Activated CD4-positive, alpha-beta memory T cell treated with anti-CD3 and anti-CD28 coated beads, Interleukin-2, amount 10 ng/mL, durations not matched to agents 7 days and 5 days (primary cell): ENCODE measurements around the gene PDE4D. TPM values are rescaled to one million over a fixed set of nuclear protein-coding genes. Genes with fewer than 3 reads are reported as not detected.
"Not testable (repeated sequence)": the region's sequence is repeated elsewhere in the genome, so short reads cannot be mapped to it uniquely, and the experiment has no call there.

Experiments used
- CTCF ChIA-PET: fragments of 350-600 bp; sonication (Branson Sonifier 250); formaldehyde crosslinking; loops from one replicate; lab custom pipeline; 2021; ENCODE audit warnings: antibody characterized with exemption, inconsistent platforms; lab: Charles Lee
- POLR2A ChIA-PET: fragments of 350-600 bp; sonication (Branson Sonifier 250); formaldehyde crosslinking; loops from one replicate; lab custom pipeline; 2021; ENCODE audit warnings: antibody characterized with exemption; lab: Charles Lee
- DNase-seq: peaks from one replicate; pipeline ENCODE4 v3.0.0-alpha.2; 2020
- H3K27ac Mint-ChIP-seq: one replicate; pipeline ENCODE4 v1.8.0; 2021; ENCODE audit warnings: mild to moderate bottlenecking, mixed read lengths
- H3K27me3 Mint-ChIP-seq: one replicate; pipeline ENCODE4 v1.8.0; 2021; ENCODE audit warnings: mixed read lengths
- H3K36me3 Mint-ChIP-seq: one replicate; pipeline ENCODE4 v1.8.0; 2021; ENCODE audit warnings: low read depth, mixed read lengths
- H3K4me1 Mint-ChIP-seq: one replicate; pipeline ENCODE4 v1.8.0; 2021; ENCODE audit warnings: mixed read lengths
- H3K4me3 Mint-ChIP-seq: one replicate; pipeline ENCODE4 v1.8.0; 2021; ENCODE audit warnings: mild to moderate bottlenecking, mixed read lengths
- H3K9me3 Mint-ChIP-seq: one replicate; pipeline ENCODE4 v1.8.0; 2021; ENCODE audit warnings: mixed read lengths
- total RNA-seq, 2 experiments: library from RNA; stranded (reverse); gene quantifications; one replicate each; pipeline ENCODE4 v1.2.3, GENCODE V29; 2021

Gene PDE4D
- total RNA-seq, 2 experiments from 2014 or later, result 123 to 126 TPM

- DNase-seq, POLR2A ChIA-PET, H3K9me3 Mint-ChIP-seq, CTCF ChIA-PET, H3K36me3 Mint-ChIP-seq, H3K4me3 Mint-ChIP-seq, H3K27me3 Mint-ChIP-seq, H3K4me1 Mint-ChIP-seq, H3K27ac Mint-ChIP-seq: not testable (repeated sequence)
Measured at GRCh38 chr5:59308685-59309084, 584.8 kb downstream of the PDE4D start.

GRCh38 chr5:59303289-59303716 lies 590.2 kb downstream of the PDE4D start:
- CTCF ChIA-PET, POLR2A ChIA-PET, H3K27me3 Mint-ChIP-seq: not testable (repeated sequence)

GRCh38 chr5:59302509-59302908 lies 591.0 kb downstream of the PDE4D start:
- H3K4me1 Mint-ChIP-seq, H3K27ac Mint-ChIP-seq, H3K27me3 Mint-ChIP-seq, H3K9me3 Mint-ChIP-seq, DNase-seq, POLR2A ChIA-PET, CTCF ChIA-PET, H3K36me3 Mint-ChIP-seq, H3K4me3 Mint-ChIP-seq: not testable (repeated sequence)

More at GRCh38 chr5:59303289-59303716, 590.2 kb downstream of the PDE4D start:
- not testable (repeated sequence) for H3K4me1 Mint-ChIP-seq, H3K36me3 Mint-ChIP-seq, DNase-seq, H3K27ac Mint-ChIP-seq, H3K4me3 Mint-ChIP-seq, H3K9me3 Mint-ChIP-seq

GRCh38 chr5:59301727-59302126 lies 591.8 kb downstream of the PDE4D start:
- CTCF ChIA-PET, result no interaction called here
- Mint-ChIP-seq H3K27ac (no peak overlapping the region), H3K4me3 (no peak overlapping the region), H3K4me1 (peaks cover 2% of the 10 kb centered on the region), H3K36me3 (no peaks in the 10 kb centered on the region), H3K9me3 (peaks cover 3% of the 10 kb centered on the region), H3K27me3 (peaks cover 6% of the 10 kb centered on the region)
- POLR2A ChIA-PET, result no interaction called here
- no peak for DNase-seq

- no peak overlapping the region for H3K27ac Mint-ChIP-seq
- ChIA-PET CTCF (no interaction called here), POLR2A (no interaction called here)
- peaks cover 4% of the 10 kb centered on the region for H3K4me1 Mint-ChIP-seq
- H3K36me3 Mint-ChIP-seq, result no peaks in the 10 kb centered on the region
- DNase-seq, result no peak
- no peak overlapping the region for H3K4me3 Mint-ChIP-seq
- H3K27me3 Mint-ChIP-seq, result peaks cover 5% of the 10 kb centered on the region
- peaks cover 3% of the 10 kb centered on the region for H3K9me3 Mint-ChIP-seq
Measured at GRCh38 chr5:59300930-59301329, 592.6 kb downstream of the PDE4D start.

GRCh38 chr5:59299006-59299405 lies 594.5 kb downstream of the PDE4D start:
- H3K27ac Mint-ChIP-seq, result no peak overlapping the region
- DNase-seq, result no peak
- H3K9me3 Mint-ChIP-seq, result peaks cover 3% of the 10 kb centered on the region
- no peak overlapping the region for H3K4me3 Mint-ChIP-seq
- peaks cover 4% of the 10 kb centered on the region for H3K4me1 Mint-ChIP-seq
- no peaks in the 10 kb centered on the region for H3K27me3 Mint-ChIP-seq
- ChIA-PET POLR2A (no interaction called here), CTCF (no interaction called here)
- no peaks in the 10 kb centered on the region for H3K36me3 Mint-ChIP-seq

GRCh38 chr5:59296317-59297264 lies 596.9 kb downstream of the PDE4D start:
- Mint-ChIP-seq H3K4me1 (peaks cover 4% of the 10 kb centered on the region), H3K9me3 (no peaks in the 10 kb centered on the region), H3K27me3 (no peaks in the 10 kb centered on the region), H3K27ac (no peak overlapping the region), H3K36me3 (no peaks in the 10 kb centered on the region), H3K4me3 (peak overlapping the region; percentile 7)
- CTCF ChIA-PET, result interaction anchor here (0.8 kb wide), 1 partner anchor 410 kb away, joined by 3 read pairs; no protein-coding TSS in a partner anchor
- DNase-seq, result no peak
- POLR2A ChIA-PET, result no interaction called here

GRCh38 chr5:59293700-59294099 lies 599.8 kb downstream of the PDE4D start:
- CTCF ChIA-PET, result no interaction called here
- Mint-ChIP-seq H3K4me1 (peaks cover 4% of the 10 kb centered on the region), H3K4me3 (no peak overlapping the region), H3K27ac (no peak overlapping the region), H3K27me3 (peaks cover 4% of the 10 kb centered on the region), H3K36me3 (no peaks in the 10 kb centered on the region), H3K9me3 (no peaks in the 10 kb centered on the region)
- DNase-seq, result no peak
- POLR2A ChIA-PET, result no interaction called here

GRCh38 chr5:59291941-59292340 lies 601.6 kb downstream of the PDE4D start:
- Mint-ChIP-seq H3K4me1 (peaks cover 3% of the 10 kb centered on the region), H3K27me3 (peaks cover 9% of the 10 kb centered on the region), H3K36me3 (no peaks in the 10 kb centered on the region), H3K9me3 (no peaks in the 10 kb centered on the region), H3K27ac (no peak overlapping the region), H3K4me3 (no peak overlapping the region)
- ChIA-PET CTCF (no interaction called here), POLR2A (no interaction called here)
- DNase-seq, result no peak

GRCh38 chr5:59287884-59288283 lies 605.6 kb downstream of the PDE4D start:
- Mint-ChIP-seq H3K27me3 (peaks cover 15% of the 10 kb centered on the region), H3K4me3 (no peak overlapping the region), H3K9me3 (no peaks in the 10 kb centered on the region), H3K4me1 (no peaks in the 10 kb centered on the region), H3K36me3 (no peaks in the 10 kb centered on the region), H3K27ac (no peak overlapping the region)
- ChIA-PET POLR2A (no interaction called here), CTCF (no interaction called here)
- no peak for DNase-seq

- CTCF ChIA-PET, result no interaction called here
- Mint-ChIP-seq H3K36me3 (no peaks in the 10 kb centered on the region), H3K27me3 (peaks cover 17% of the 10 kb centered on the region), H3K9me3 (no peaks in the 10 kb centered on the region), H3K4me3 (no peak overlapping the region), H3K27ac (no peak overlapping the region), H3K4me1 (no peaks in the 10 kb centered on the region)
- POLR2A ChIA-PET, result no interaction called here
- no peak for DNase-seq
Measured at GRCh38 chr5:59287361-59287760, 606.2 kb downstream of the PDE4D start.

- no peaks in the 10 kb centered on the region for H3K36me3 Mint-ChIP-seq
- H3K4me1 Mint-ChIP-seq, result no peaks in the 10 kb centered on the region
- no peak overlapping the region for H3K27ac Mint-ChIP-seq
- POLR2A ChIA-PET, result no interaction called here
- CTCF ChIA-PET, result no interaction called here
- H3K27me3 Mint-ChIP-seq, result peaks cover 18% of the 10 kb centered on the region
- no peak for DNase-seq
- H3K9me3 Mint-ChIP-seq, result no peaks in the 10 kb centered on the region
- H3K4me3 Mint-ChIP-seq, result no peak overlapping the region
Measured at GRCh38 chr5:59286510-59286909, 607.0 kb downstream of the PDE4D start.

GRCh38 chr5:59285300-59286016 lies 608.1 kb downstream of the PDE4D start:
- ChIA-PET POLR2A (no interaction called here), CTCF (no interaction called here)
- peaks cover 19% of the 10 kb centered on the region for H3K27me3 Mint-ChIP-seq
- H3K4me3 Mint-ChIP-seq, result no peak overlapping the region
- no peaks in the 10 kb centered on the region for H3K4me1 Mint-ChIP-seq
- no peaks in the 10 kb centered on the region for H3K36me3 Mint-ChIP-seq
- no peak for DNase-seq
- no peak overlapping the region for H3K27ac Mint-ChIP-seq
- no peaks in the 10 kb centered on the region for H3K9me3 Mint-ChIP-seq
